ENCODE measurements around the gene TRMT61A.

The TRMT61A gene

GRCh38 chr14:103569408-103569807 lies 40.4 kb downstream of the TRMT61A start:
- DNase-seq = no peak

DNA sequence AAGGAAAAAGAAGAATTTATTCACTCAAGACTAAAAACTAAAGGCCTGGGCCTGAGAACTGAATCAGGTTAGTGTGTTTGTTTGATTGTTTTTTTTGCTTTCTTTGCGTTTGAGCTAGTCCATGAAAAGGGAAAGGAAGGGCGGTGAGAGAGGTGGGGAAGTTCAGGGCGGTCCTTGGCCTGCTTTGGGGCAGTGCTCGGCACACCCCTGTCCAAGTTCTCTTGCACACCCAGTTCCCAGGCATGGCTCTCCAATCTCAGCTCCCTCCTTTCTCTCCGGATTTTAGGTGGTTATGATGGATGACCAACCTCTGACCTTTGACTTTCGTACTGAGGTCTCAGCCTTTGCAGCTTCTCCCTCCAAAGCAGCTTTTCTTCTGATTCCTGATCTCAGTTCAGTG lies 45.1 kb downstream of the TRMT61A start:
- no peak for DNase-seq

GRCh38 chr14:103574707-103575285 lies 45.8 kb downstream of the TRMT61A start:
- no peak for DNase-seq

DNA sequence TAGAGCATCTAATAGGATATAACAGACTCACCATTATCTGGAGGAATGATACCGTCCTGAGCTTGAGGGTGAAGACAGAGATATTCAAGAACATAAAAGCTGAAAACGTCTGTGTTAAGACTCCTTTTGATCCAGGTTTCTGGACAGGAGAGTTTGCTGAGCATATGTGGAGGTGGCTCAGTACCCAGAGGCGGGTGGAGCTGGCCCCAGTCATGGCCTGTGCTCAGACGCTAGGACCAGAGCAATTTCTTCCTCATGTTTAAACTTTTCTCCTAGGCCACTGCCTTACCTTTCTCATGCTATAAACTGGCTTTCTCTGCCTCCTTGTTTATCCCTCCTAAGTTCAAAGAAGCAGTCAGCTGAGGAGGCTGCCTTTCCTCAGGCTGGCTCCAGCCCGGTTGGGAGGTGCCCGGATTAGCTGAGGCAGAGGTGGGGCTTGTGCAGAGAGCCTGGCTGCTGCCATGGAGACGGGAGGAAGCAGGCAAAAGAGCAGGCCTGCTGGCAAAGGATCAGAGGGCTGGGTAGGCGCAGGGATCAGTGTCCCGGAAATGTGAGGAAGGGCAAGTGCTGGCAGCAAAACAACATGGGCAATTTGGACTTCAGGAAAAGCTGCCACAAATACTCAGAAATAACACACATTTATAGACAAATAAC lies 47.5 kb downstream of the TRMT61A start:
- no peak for DNase-seq

GRCh38 chr14:103578401-103579075 lies 49.5 kb downstream of the TRMT61A start:
- no peak for DNase-seq

DNA sequence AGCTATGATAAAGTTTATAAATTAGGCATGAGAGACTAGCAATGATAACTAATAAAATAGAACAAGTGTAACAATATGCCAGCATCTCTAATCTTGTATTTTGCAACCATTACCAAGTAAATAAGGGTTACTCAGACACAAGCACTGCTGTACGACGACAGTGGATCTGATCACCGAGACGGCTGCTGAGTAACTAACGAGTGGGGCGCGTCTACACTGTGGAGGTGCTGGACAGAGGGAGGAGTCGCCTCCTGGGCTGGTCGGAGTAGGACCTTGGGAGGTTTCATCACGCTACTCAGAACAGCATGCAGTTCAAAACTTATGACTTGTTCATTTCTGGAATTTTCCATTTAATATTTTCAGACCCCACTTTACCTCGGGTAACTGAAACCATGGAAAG lies 52.2 kb downstream of the TRMT61A start:
- no peak for DNase-seq

DNA sequence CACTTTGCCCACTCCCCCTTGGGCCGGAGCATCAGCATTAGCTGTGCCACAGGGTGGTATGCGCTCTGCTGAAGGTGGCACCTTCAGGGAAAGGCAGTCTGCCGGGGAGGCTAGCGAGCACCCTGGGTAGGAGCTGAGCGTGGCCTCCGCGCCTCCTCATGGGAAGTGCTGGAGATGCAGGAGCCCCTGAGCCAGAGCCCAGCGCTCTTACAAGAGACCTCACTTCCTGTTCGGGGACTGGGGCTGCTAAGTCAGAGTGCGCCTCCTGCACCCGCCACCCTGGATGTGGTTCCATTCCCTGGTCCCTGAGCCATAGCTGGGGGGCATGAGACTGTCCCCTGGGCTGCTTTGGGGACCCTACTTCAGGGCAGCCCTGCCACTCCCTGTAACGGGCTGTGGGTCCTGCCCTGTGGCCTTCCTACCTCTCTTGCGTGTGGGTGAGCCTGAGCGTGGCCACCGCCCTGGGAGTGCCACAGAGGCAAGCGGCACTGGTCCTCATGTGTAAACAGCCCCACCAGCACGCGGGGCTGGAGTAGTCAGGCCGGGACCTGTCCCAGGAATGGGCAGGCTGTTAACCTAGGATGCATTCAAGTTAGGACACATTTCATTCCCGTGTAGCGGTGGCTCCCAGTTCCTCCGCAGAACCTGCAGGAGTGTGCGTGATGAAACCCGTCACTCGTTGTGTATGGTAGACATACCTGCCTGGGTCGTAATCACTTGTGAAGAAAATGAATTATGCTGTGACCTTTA lies 53.1 kb downstream of the TRMT61A start:
- DNase-seq = no peak

GRCh38 chr14:103584326-103584915 lies 55.4 kb downstream of the TRMT61A start:
- DNase-seq = no peak
